Measurements from ENCODE around the gene DYNLT5.

DYNLT5 gene

DNA sequence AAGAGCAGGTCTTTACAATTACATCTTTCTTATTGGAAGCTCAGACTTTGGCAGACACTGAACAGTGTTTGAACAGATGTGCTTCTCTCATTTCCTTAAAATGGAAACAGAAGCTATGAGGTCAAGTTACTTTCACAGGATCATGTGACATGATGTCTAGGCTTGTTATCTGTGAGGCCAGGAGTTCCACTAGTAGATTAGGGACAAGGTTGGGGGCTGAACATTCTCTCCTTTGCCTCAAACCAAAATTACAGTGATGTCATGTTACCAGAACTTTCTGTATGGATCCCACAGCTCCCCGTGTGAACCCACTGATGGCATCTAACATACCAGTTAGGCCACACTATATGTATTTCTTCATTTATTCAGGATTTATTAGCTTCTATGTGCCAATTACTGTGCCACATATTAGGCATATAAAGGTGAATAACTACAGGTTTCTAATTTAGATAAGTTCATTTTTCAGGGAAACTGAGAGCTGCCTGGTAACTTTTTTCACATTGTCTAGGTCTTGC is 6.0 kb downstream of the DYNLT5 start (continued):
- TF ChIP-seq SNAI2 (CRISPR knock-in tag; IDR thresholded peaks at IDR 0.05) = no peak
- TF ChIP-seq PPARA (CRISPR knock-in tag; IDR thresholded peaks at IDR 0.05; ENCODE audit: borderline replicate concordance) = no peak
- TF ChIP-seq TOX (CRISPR knock-in tag; IDR thresholded peaks at IDR 0.05; ENCODE audit: borderline replicate concordance) = no peak
- TF ChIP-seq CSRNP3 (CRISPR knock-in tag; IDR thresholded peaks at IDR 0.05) = no peak
- TF ChIP-seq ZFP3 (CRISPR knock-in tag; IDR thresholded peaks at IDR 0.05) = no peak
- TF ChIP-seq ZNF8 (CRISPR knock-in tag; IDR thresholded peaks at IDR 0.05) = no peak
- no peak for TF ChIP-seq OSR1 (CRISPR knock-in tag; IDR thresholded peaks at IDR 0.05)
- TF ChIP-seq BACH2 (CRISPR knock-in tag; IDR thresholded peaks at IDR 0.05; ENCODE audit: borderline replicate concordance) = no peak
- TF ChIP-seq ZNF565 (CRISPR knock-in tag; conservative IDR thresholded peaks at IDR 0.05; ENCODE audit: low read depth) = no peak

DNA sequence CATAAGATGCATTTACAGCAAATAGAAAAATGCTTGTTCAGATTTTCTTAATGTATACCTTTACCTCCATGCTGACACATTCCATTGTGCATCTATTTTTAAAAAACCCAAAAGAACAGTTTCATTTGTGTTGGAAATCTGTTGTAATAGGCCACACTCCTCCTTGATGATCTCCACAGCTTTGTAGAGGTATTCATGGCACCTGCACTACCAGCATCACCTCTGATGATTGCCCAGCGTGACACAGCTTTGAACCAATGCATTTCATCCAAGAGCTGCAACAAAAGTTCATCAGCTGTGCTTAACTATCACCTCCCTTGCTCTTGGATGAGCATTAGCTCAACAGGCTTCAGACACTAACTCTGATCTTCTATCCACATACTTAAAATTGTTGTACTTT is 8.2 kb downstream of the DYNLT5 start:
- no peak for ATAC-seq
- TF ChIP-seq RARB (CRISPR knock-in tag; IDR thresholded peaks at IDR 0.05) (no peak), ARNTL (CRISPR knock-in tag; IDR thresholded peaks at IDR 0.05; ENCODE audit: borderline replicate concordance, low read depth) (no peak), CSRNP3 (CRISPR knock-in tag; IDR thresholded peaks at IDR 0.05) (no peak), ZFP30 (CRISPR knock-in tag; IDR thresholded peaks at IDR 0.05) (no peak), ZNF565 (CRISPR knock-in tag; conservative IDR thresholded peaks at IDR 0.05; ENCODE audit: low read depth) (no peak), TSHZ2 (CRISPR knock-in tag; IDR thresholded peaks at IDR 0.05) (no peak)
- TF ChIP-seq, protein P1, sequence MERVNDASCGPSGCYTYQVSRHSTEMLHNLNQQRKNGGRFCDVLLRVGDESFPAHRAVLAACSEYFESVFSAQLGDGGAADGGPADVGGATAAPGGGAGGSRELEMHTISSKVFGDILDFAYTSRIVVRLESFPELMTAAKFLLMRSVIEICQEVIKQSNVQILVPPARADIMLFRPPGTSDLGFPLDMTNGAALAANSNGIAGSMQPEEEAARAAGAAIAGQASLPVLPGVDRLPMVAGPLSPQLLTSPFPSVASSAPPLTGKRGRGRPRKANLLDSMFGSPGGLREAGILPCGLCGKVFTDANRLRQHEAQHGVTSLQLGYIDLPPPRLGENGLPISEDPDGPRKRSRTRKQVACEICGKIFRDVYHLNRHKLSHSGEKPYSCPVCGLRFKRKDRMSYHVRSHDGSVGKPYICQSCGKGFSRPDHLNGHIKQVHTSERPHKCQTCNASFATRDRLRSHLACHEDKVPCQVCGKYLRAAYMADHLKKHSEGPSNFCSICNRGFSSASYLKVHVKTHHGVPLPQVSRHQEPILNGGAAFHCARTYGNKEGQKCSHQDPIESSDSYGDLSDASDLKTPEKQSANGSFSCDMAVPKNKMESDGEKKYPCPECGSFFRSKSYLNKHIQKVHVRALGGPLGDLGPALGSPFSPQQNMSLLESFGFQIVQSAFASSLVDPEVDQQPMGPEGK (CRISPR knock-in tag; IDR thresholded peaks at IDR 0.05; ENCODE audit: borderline replicate concordance) = no peak

DNA sequence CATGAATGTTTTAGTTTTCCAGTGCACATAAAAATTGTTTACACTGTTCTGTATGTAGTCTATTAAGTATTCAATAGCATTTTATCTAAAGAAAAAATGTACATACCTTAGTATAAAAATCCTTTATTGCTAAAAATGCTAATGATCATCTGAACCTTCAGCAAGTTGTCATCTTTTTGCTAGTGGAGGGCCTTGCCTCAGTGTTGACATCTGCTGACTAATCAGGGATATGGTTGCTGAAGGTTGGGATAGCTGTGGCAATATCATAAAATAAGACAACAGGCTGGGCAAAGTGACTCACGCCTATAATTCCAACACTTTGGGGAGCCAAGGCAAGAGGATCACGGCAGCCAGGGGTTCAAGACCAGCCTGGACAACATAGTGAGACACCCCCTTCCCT is 9.0 kb downstream of the DYNLT5 start:
- no peak for ATAC-seq
- TF ChIP-seq ZFP30 (CRISPR knock-in tag; IDR thresholded peaks at IDR 0.05) (no peak), TSHZ2 (CRISPR knock-in tag; IDR thresholded peaks at IDR 0.05) (no peak), ZNF70 (CRISPR knock-in tag; IDR thresholded peaks at IDR 0.05) (no peak), OSR1 (CRISPR knock-in tag; IDR thresholded peaks at IDR 0.05) (no peak), TOX (CRISPR knock-in tag; IDR thresholded peaks at IDR 0.05; ENCODE audit: borderline replicate concordance) (no peak), PPARA (CRISPR knock-in tag; IDR thresholded peaks at IDR 0.05; ENCODE audit: borderline replicate concordance) (no peak), RARB (CRISPR knock-in tag; IDR thresholded peaks at IDR 0.05) (no peak), ZFP3 (CRISPR knock-in tag; IDR thresholded peaks at IDR 0.05) (no peak), CSDC2 (CRISPR knock-in tag; IDR thresholded peaks at IDR 0.05) (no peak), CREB5 (CRISPR knock-in tag; IDR thresholded peaks at IDR 0.05; ENCODE audit: low read depth) (no peak), ZNF565 (CRISPR knock-in tag; conservative IDR thresholded peaks at IDR 0.05; ENCODE audit: low read depth) (no peak), ZC3H10 (CRISPR knock-in tag; IDR thresholded peaks at IDR 0.05) (no peak), SNAI2 (CRISPR knock-in tag; IDR thresholded peaks at IDR 0.05) (no peak), CSRNP3 (CRISPR knock-in tag; IDR thresholded peaks at IDR 0.05) (no peak), GLIS3 (CRISPR knock-in tag; IDR thresholded peaks at IDR 0.05) (no peak)
- TF ChIP-seq, protein P1 (CRISPR knock-in tag; IDR thresholded peaks at IDR 0.05; ENCODE audit: borderline replicate concordance) = no peak

Data from SK-N-SH treated with all-trans-retinoic acid at 6 μM for 48 hours (cell line).